ENCODE data around the gene FAAP20. TPM values are rescaled to one million over a fixed set of nuclear protein-coding genes. Genes with fewer than 3 reads are reported as not detected.

The FAAP20 gene
- total RNA-seq, 1 donor from 2014 or later = 93.7 TPM

DNA sequence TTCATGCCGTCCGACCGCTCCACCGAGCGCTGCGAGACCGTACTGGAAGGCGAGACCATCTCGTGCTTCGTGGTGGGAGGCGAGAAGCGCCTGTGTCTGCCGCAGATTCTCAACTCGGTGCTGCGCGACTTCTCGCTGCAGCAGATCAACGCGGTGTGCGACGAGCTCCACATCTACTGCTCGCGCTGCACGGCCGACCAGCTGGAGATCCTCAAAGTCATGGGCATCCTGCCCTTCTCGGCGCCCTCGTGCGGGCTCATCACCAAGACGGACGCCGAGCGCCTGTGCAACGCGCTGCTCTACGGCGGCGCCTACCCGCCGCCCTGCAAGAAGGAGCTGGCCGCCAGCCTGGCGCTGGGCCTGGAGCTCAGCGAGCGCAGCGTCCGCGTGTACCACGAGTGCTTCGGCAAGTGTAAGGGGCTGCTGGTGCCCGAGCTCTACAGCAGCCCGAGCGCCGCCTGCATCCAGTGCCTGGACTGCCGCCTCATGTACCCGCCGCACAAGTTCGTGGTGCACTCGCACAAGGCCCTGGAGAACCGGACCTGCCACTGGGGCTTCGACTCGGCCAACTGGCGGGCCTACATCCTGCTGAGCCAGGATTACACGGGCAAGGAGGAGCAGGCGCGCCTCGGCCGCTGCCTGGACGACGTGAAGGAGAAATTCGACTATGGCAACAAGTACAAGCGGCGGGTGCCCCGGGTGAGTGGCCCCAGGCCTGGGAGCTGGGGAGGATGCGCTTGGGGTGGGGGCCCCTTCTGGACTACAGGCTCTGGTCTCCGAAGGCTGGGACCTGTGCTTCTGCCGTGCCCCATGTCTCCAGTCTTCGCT lies 34.7 kb upstream of the FAAP20 start:
- Mint-ChIP-seq H3K27ac (ENCODE audit: unreplicated experiment) (peak overlapping the region; percentile 93), H3K4me3 (peak overlapping the region; percentile 97), H3K27me3 (ENCODE audit: low read depth) (no peaks in the 10 kb centered on the region), H3K4me1 (peaks cover 49% of the 10 kb centered on the region), H3K36me3 (ENCODE audit: low read depth) (no peaks in the 10 kb centered on the region), H3K9me3 (no peaks in the 10 kb centered on the region)
- DNase-seq (ENCODE audit: low read depth, low spot score) = no peak
- TF ChIP-seq CTCF (conservative IDR thresholded peaks at IDR 0.05) = no peak

DNA sequence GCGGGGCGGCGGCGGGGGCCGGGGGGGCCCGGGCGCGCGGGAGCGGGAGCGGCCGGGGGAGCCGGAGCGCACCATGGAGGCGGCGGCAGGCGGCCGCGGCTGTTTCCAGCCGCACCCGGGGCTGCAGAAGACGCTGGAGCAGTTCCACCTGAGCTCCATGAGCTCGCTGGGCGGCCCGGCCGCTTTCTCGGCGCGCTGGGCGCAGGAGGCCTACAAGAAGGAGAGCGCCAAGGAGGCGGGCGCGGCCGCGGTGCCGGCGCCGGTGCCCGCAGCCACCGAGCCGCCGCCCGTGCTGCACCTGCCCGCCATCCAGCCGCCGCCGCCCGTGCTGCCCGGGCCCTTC lies 34.1 kb upstream of the FAAP20 start:
- Mint-ChIP-seq H3K27ac (ENCODE audit: unreplicated experiment) (no peak overlapping the region), H3K36me3 (ENCODE audit: low read depth) (no peaks in the 10 kb centered on the region), H3K4me3 (peak overlapping the region; percentile 97), H3K27me3 (ENCODE audit: low read depth) (no peaks in the 10 kb centered on the region), H3K4me1 (peaks cover 43% of the 10 kb centered on the region), H3K9me3 (no peaks in the 10 kb centered on the region)
- no peak for TF ChIP-seq CTCF (conservative IDR thresholded peaks at IDR 0.05)
- DNase-seq (ENCODE audit: low read depth, low spot score) = no peak

DNA sequence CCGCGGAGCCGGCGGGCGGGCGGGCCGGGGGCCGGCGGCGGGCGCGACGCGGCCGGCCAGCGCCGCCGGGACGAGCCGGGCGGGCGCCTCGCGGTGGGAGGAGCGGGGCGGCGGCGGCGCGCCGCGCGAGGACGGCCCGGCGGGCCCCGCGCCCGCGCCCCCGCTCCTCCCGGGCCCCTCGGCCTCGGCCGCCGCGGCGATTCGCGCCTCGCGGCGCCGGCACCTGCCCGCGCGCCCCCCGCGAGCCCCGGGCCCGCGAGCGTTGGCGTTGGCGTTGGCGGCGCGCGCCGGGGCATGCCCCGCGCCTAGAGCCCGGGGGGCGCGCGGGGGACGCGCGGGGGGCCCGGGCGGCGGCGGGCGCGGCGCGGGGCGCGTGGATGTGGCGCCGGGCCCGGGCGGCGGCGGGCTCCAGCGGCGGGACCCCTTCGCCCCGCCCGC lies 33.6 kb upstream of the FAAP20 start, which contains the start of gene SKI:
Gene SKI, plus strand, starts transcription at position 163 of the 438 bp plus-strand sequence. CDS start 448 bp downstream, outside the sequence.
- no peak for DNase-seq (ENCODE audit: low read depth, low spot score)
- no peaks in the 10 kb centered on the region for H3K27me3 Mint-ChIP-seq (ENCODE audit: low read depth)
- no peaks in the 10 kb centered on the region for H3K9me3 Mint-ChIP-seq
- TF ChIP-seq CTCF (conservative IDR thresholded peaks at IDR 0.05) = no peak
- peak within 1 kb of the TSS; percentile 93 for H3K27ac Mint-ChIP-seq (ENCODE audit: unreplicated experiment)
- peak within 1 kb of the TSS; percentile 97 for H3K4me3 Mint-ChIP-seq
- H3K36me3 Mint-ChIP-seq (ENCODE audit: low read depth) = no peaks in the 10 kb centered on the region
- peaks cover 39% of the 10 kb centered on the region for H3K4me1 Mint-ChIP-seq

- Mint-ChIP-seq H3K4me1 (peaks cover 37% of the 10 kb centered on the region), H3K27me3 (ENCODE audit: low read depth) (no peaks in the 10 kb centered on the region), H3K9me3 (no peaks in the 10 kb centered on the region), H3K36me3 (ENCODE audit: low read depth) (no peaks in the 10 kb centered on the region), H3K4me3 (peak overlapping the region; percentile 78), H3K27ac (ENCODE audit: unreplicated experiment) (no peak overlapping the region)
- peak; percentile 97 for DNase-seq (ENCODE audit: low read depth, low spot score)
- TF ChIP-seq CTCF (conservative IDR thresholded peaks at IDR 0.05) = no peak
These were observed 33.0 kb upstream of the FAAP20 start for GRCh38 chr1:2227346-2228156.

- DNase-seq (ENCODE audit: low read depth, low spot score) = no peak
- Mint-ChIP-seq H3K4me1 (peaks cover 30% of the 10 kb centered on the region), H3K4me3 (peak overlapping the region; percentile 89), H3K27me3 (ENCODE audit: low read depth) (no peaks in the 10 kb centered on the region), H3K27ac (ENCODE audit: unreplicated experiment) (no peak overlapping the region), H3K9me3 (no peaks in the 10 kb centered on the region), H3K36me3 (ENCODE audit: low read depth) (no peaks in the 10 kb centered on the region)
- no peak for TF ChIP-seq CTCF (conservative IDR thresholded peaks at IDR 0.05)
These were observed 32.2 kb upstream of the FAAP20 start for GRCh38 chr1:2226525-2227345.
